CD14-positive monocyte (primary cell): ENCODE data around the gene HOXD1. TPM values are rescaled to one million over a fixed set of nuclear protein-coding genes. Genes with fewer than 3 reads are reported as not detected.

ENCODE experiments used
- DNase-seq, 3 donors: peaks; one replicate each; pipeline ENCODE4 v3.0.0-alpha.2; 2011 to 2022
- H2AFZ ChIP-seq: 2 replicates; pipeline ENCODE4 v1.6.0; 2012; ENCODE audit warnings: mild to moderate bottlenecking, low read depth, low read length, inconsistent platforms; ENCODE audit not compliant: insufficient read depth, poor library complexity, severe bottlenecking
- H3K27ac ChIP-seq, 2 donors: 1 replicate in 1 of 2; 2 replicates in 1 of 2; pipeline ENCODE4 v1.5.1; 2012 to 2013; ENCODE audit warnings: low read length in 2 of 2, control low read depth in 1 of 2, inconsistent platforms in 1 of 2, low read depth in 1 of 2, mild to moderate bottlenecking in 1 of 2
- H3K27me3 ChIP-seq, 2 donors: one replicate each; pipeline versions ENCODE4 v1.6.0 to v1.6.1; 2011 to 2013; ENCODE audit warnings: low read length in 2 of 2; ENCODE audit not compliant: control insufficient read depth in 2 of 2, insufficient read depth in 2 of 2
- H3K36me3 ChIP-seq, 2 donors: replicated peaks in 1 of 2; 1 replicate in 1 of 2; 2 replicates in 1 of 2; pipeline versions ENCODE4 v1.5.1 to v1.6.1; 2012 to 2013; ENCODE audit warnings: low read length in 2 of 2, control low read depth in 1 of 2, inconsistent platforms in 1 of 2, mild to moderate bottlenecking in 1 of 2; ENCODE audit not compliant: insufficient read depth in 2 of 2, control insufficient read depth in 1 of 2
- H3K4me1 ChIP-seq, 2 donors: 1 replicate in 1 of 2; 2 replicates in 1 of 2; pipeline versions ENCODE4 v1.5.1 to v1.6.1; 2012 to 2013; ENCODE audit warnings: low read length in 2 of 2, control low read depth in 1 of 2, inconsistent platforms in 1 of 2, mild to moderate bottlenecking in 1 of 2, moderate library complexity in 1 of 2; ENCODE audit not compliant: insufficient read depth in 2 of 2, control insufficient read depth in 1 of 2
- H3K4me2 ChIP-seq: replicated peaks from 2 replicates; pipeline ENCODE3; 2012; ENCODE audit warnings: low read length, moderate library complexity, mild to moderate bottlenecking; ENCODE audit not compliant: poor library complexity, severe bottlenecking; ENCODE audit errors: extremely low read depth
- H3K4me3 ChIP-seq, 3 experiments: fragments of 200-600 bp in 1 of 3; sonication (generic) in 1 of 3; replicated peaks in 1 of 3; 1 replicate in 2 of 3; 2 replicates in 1 of 3; pipeline ENCODE4 v1.5.1; 2011 to 2013; ENCODE audit warnings: low read length in 3 of 3, mild to moderate bottlenecking in 3 of 3, control low read depth in 2 of 3, low read depth in 2 of 3, inconsistent platforms in 1 of 3, moderate library complexity in 1 of 3
- H3K79me2 ChIP-seq: 2 replicates; pipeline ENCODE4 v1.6.0; 2012; ENCODE audit warnings: mild to moderate bottlenecking, control low read depth, inconsistent platforms, low read length, moderate library complexity; ENCODE audit not compliant: insufficient read depth
- H3K9ac ChIP-seq: 2 replicates; pipeline ENCODE4 v1.6.0; 2017; ENCODE audit warnings: low read length, mild to moderate bottlenecking; ENCODE audit not compliant: insufficient read depth, poor library complexity, severe bottlenecking
- H3K9me3 ChIP-seq, 2 donors: replicated peaks in 1 of 2; 1 replicate in 1 of 2; 2 replicates in 1 of 2; pipeline versions ENCODE4 v1.5.1 to v1.6.1; 2012 to 2013; ENCODE audit warnings: low read length in 2 of 2, control low read depth in 1 of 2; ENCODE audit not compliant: control insufficient read depth in 1 of 2, insufficient read depth in 1 of 2
- H4K20me1 ChIP-seq: 2 replicates; pipeline ENCODE4 v1.6.0; 2012; ENCODE audit warnings: mild to moderate bottlenecking, low read length, control low read depth, moderate library complexity; ENCODE audit not compliant: insufficient read depth
- H3K27ac Mint-ChIP-seq, 7 donors: one replicate each; pipeline ENCODE4 v1.8.0; 2020; ENCODE audit warnings: mild to moderate bottlenecking in 7 of 7, mixed read lengths in 7 of 7, moderate library complexity in 6 of 7, inconsistent platforms in 2 of 7
- H3K27me3 Mint-ChIP-seq, 3 donors: one replicate each; pipeline ENCODE4 v1.8.0; 2021 to 2022; ENCODE audit warnings: low read depth in 3 of 3, mild to moderate bottlenecking in 3 of 3, mixed read lengths in 3 of 3, moderate library complexity in 3 of 3, inconsistent platforms in 1 of 3
- H3K36me3 Mint-ChIP-seq, 2 donors: one replicate each; pipeline ENCODE4 v1.8.0; 2020; ENCODE audit warnings: mixed read lengths in 2 of 2, inconsistent platforms in 1 of 2, mild to moderate bottlenecking in 1 of 2
- H3K4me1 Mint-ChIP-seq: one replicate; pipeline ENCODE4 v1.8.0; 2020; ENCODE audit warnings: mild to moderate bottlenecking, mixed read lengths
- H3K4me3 Mint-ChIP-seq, 2 donors: one replicate each; pipeline ENCODE4 v1.8.0; 2020; ENCODE audit warnings: mild to moderate bottlenecking in 2 of 2, mixed read lengths in 2 of 2, moderate library complexity in 1 of 2
- H3K9me3 Mint-ChIP-seq, 7 donors: one replicate each; pipeline ENCODE4 v1.8.0; 2020 to 2022; ENCODE audit warnings: mixed read lengths in 7 of 7, mild to moderate bottlenecking in 6 of 7, moderate library complexity in 6 of 7, inconsistent platforms in 2 of 7
- WGBS: methylation state at CpG from one replicate; pipeline ENCODE4 v1.1.5; 2013; ENCODE audit warnings: missing lambda C conversion rate; ENCODE audit not compliant: insufficient coverage; 5-methylcytosine and 5-hydroxymethylcytosine counted together
- intact Hi-C, 2 donors: fragments of 100-400 bp; cut with micrococcal nuclease; formaldehyde crosslinking; loops; one replicate each; pipeline versions ENCODE4 v1.15.0 to v1.15.1; 2023
- polyA plus RNA-seq, 3 donors: library from polyadenylated mRNA; depleted of rRNA in 1 of 3; unstranded in 2 of 3; stranded (reverse) in 1 of 3; fragments of 300-500 nt in 2 of 3; fragments of >200 nt in 1 of 3; fragmentation: Illumina TruSeq in 2 of 3; gene quantifications; 1 replicate in 2 of 3; 2 replicates in 1 of 3; pipeline ENCODE4 v1.2.3, GENCODE V29; 2012 to 2021
- TF ChIP-seq, protein P1 (sequence below): fragments of 200-600 bp; IDR thresholded peaks from one replicate; pipeline ENCODE4 v1.8.0; 2022; ENCODE audit warnings: antibody characterized with exemption, mild to moderate bottlenecking

HOXD1 gene
- polyA plus RNA-seq, 3 donors: not detected

DNA sequence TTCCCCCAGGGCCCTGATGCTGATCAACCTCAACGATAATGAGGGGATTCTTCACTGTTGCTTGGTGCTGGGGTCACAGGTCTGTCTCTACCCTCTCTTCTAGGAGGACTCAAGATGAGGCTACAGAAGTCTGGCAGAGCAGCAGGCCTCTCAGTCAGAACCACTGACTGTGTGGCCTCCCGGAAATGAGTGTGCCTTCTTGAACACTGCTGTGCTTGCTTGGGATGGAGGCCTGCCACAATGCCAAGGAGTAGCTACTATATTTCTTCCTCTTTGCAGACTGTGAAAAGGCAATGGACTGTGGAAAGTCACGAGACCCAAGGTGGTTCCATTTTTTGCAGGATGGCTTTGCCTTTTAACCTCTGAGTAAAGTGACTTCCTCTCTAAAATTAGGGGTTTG is 5.8 kb upstream of the HOXD1 start:
- H3K27me3 ChIP-seq: peaks cover 80 to 100% of the 10 kb centered on the region in 2 donors

GRCh38 chr2:176184749-176185148 is 3.7 kb upstream of the HOXD1 start:
- TF ChIP-seq, protein P1, sequence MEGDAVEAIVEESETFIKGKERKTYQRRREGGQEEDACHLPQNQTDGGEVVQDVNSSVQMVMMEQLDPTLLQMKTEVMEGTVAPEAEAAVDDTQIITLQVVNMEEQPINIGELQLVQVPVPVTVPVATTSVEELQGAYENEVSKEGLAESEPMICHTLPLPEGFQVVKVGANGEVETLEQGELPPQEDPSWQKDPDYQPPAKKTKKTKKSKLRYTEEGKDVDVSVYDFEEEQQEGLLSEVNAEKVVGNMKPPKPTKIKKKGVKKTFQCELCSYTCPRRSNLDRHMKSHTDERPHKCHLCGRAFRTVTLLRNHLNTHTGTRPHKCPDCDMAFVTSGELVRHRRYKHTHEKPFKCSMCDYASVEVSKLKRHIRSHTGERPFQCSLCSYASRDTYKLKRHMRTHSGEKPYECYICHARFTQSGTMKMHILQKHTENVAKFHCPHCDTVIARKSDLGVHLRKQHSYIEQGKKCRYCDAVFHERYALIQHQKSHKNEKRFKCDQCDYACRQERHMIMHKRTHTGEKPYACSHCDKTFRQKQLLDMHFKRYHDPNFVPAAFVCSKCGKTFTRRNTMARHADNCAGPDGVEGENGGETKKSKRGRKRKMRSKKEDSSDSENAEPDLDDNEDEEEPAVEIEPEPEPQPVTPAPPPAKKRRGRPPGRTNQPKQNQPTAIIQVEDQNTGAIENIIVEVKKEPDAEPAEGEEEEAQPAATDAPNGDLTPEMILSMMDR: no peak
- Histone ChIP-seq H3K9me3 (peaks cover 4 to 39% of the 10 kb centered on the region in 2 donors), H3K4me2 (no peak overlapping the region), H3K36me3 (no peaks in the 10 kb centered on the region), H3K4me1 (peaks cover 8 to 23% of the 10 kb centered on the region in 2 donors), H3K27me3 (peaks cover 79 to 97% of the 10 kb centered on the region in 2 donors), H4K20me1 (no peaks in the 10 kb centered on the region), H3K79me2 (no peaks in the 10 kb centered on the region), H3K27ac (no peak overlapping the region), H3K9ac (no peak overlapping the region), H2AFZ (no peak overlapping the region), H3K4me3 (no peak overlapping the region)
- Mint-ChIP-seq H3K27ac (no peak overlapping the region), H3K27me3 (peaks cover 84 to 96% (median 88%) of the 10 kb centered on the region in 3 donors), H3K9me3 (peaks cover 0 to 23% (median 14%) of the 10 kb centered on the region in 7 donors), H3K4me1 (peaks cover 17% of the 10 kb centered on the region), H3K4me3 (peak overlapping the region in 1 of 2 donors; percentile 35), H3K36me3 (peaks cover 6% of the 10 kb centered on the region in 2 donors)
- DNase-seq: no peak
- intact Hi-C loops: no loop called here
- WGBS: no CpG with 5 or more reads among the region's 2 CpGs

More for the DNA sequence above, 5.8 kb upstream of the HOXD1 start:
- Mint-ChIP-seq H3K27me3 (peaks cover 89 to 97% (median 91%) of the 10 kb centered on the region in 3 donors), H3K4me1 (peaks cover 9% of the 10 kb centered on the region), H3K9me3 (peaks cover 0 to 17% (median 9%) of the 10 kb centered on the region in 7 donors), H3K36me3 (peaks cover 1 to 2% of the 10 kb centered on the region in 2 donors), H3K4me3 (peak overlapping the region in 1 of 2 donors; percentile 51), H3K27ac (no peak overlapping the region)
- Histone ChIP-seq H3K79me2 (no peaks in the 10 kb centered on the region), H3K9me3 (peaks cover 0 to 33% of the 10 kb centered on the region in 2 donors), H3K4me2 (no peak overlapping the region), H2AFZ (no peak overlapping the region), H3K4me3 (no peak overlapping the region), H3K36me3 (no peaks in the 10 kb centered on the region), H4K20me1 (no peaks in the 10 kb centered on the region), H3K4me1 (peaks cover 2% of the 10 kb centered on the region in 2 donors), H3K9ac (no peak overlapping the region), H3K27ac (no peak overlapping the region)
- DNase-seq: no peak
- intact Hi-C loops: no loop called here
- TF ChIP-seq, protein P1: no peak
- 60% methylated on average over 1 of the region's 3 CpGs for WGBS
